MG63 (cell line): ENCODE measurements around the gene CEACAM1. TPM values are rescaled to one million over a fixed set of nuclear protein-coding genes. Genes with fewer than 3 reads are reported as not detected.
"Not testable (repeated sequence)": the region's sequence is repeated elsewhere in the genome, so short reads cannot be mapped to it uniquely, and the experiment has no call there.

Source experiments
- DNase-seq: peaks from one replicate; pipeline ENCODE4 v3.0.0-alpha.2; 2020
- H3K27me3 ChIP-seq: fragments of 250-450 bp; sonication (Bioruptor Pico); 2 replicates; pipeline ENCODE4 v1.5.1; 2020; ENCODE audit warnings: mild to moderate bottlenecking, moderate library complexity
- H3K36me3 ChIP-seq: fragments of 250-450 bp; sonication (Bioruptor Pico); 2 replicates; pipeline ENCODE4 v1.5.1; 2020; ENCODE audit warnings: mild to moderate bottlenecking, moderate library complexity
- H3K4me3 ChIP-seq: fragments of 250-450 bp; sonication (Bioruptor Pico); 2 replicates; pipeline ENCODE4 v1.5.1; 2020; ENCODE audit warnings: mild to moderate bottlenecking, moderate library complexity
- H3K9me3 ChIP-seq: fragments of 250-450 bp; sonication (Bioruptor Pico); 2 replicates; pipeline ENCODE4 v1.5.1; 2020; ENCODE audit warnings: mild to moderate bottlenecking, moderate library complexity
- total RNA-seq: library from RNA; depleted of rRNA; stranded (reverse); fragments of >200 nt; shearing (Covaris generic); gene quantifications from 2 replicates; pipeline ENCODE4 v1.2.3, GENCODE V29; 2014; ENCODE audit warnings: low replicate concordance; rRNA removed

The CEACAM1 gene
- total RNA-seq, 1 experiment from 2014 or later: not detected

DNA sequence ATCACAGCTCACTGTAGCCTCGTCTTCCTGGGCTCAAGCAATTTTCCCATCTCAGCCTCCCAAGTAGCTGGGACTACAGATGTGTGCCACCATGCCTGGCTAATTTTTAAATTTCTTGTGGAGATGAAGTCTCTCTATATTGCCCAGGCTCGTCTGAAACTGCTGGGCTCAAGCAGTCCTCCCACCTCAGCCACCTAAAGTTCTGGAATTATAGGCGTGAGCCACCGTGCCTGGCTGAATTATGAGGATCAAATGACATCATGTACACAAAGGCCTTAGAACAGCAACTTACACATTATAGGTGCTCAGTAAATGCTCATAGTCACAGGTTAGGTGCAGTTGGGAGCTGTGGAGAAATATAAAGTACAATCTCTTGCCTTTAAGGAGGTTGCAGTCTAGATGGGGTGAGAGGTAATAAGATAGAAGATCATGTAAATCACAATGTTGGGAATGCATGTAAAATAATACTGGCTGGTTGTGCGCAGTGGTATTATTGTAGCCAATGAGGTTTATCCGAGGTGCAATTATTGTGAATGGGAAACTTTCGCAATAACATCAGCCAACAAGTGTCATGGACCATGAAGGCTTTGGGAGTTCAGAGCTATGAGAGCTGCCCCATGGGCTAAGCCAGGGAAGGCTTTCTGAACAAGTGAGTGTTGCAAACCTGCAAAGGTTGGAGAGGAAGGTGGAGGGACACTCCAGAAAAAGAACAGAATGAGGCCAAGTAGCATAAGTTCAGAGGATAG is 55.7 kb downstream of the CEACAM1 start:
- H3K27me3 ChIP-seq: peaks cover 14% of the 10 kb centered on the region
- no peaks in the 10 kb centered on the region for H3K36me3 ChIP-seq

DNA sequence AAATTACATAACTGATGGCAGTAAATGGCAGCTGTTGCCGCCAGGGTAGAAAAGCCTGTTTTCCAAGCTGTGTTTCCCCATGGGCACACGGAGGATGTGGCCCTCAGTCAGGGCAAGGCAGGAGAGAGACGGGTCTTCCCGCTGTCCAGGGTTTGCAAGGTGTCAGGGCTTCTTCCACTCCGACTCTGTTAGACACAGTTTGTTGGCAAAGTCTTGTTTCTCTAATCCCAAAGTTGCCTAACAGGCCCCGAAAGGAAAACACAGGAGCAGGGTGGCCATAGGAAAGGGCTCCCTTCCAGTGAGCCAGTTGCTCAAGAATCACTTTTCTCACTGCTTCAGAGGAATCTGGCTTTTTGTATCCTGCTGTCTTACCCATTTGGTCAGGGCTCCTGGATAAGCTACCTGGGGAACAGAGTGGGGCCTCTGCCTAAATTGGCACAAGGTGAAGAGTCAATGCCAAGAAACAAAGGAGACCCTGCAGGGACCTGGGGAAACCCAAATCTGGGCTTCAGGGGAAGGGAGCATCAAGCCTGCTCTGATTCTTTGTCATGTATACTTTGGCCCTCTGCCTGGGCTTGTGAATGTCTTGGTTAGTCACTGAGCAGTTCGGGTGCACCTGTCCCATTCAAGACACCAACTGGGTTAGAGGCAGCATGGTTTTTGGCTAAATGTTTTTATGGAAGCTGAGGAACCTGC is 56.6 kb downstream of the CEACAM1 start:
- no peaks in the 10 kb centered on the region for H3K9me3 ChIP-seq
- no peaks in the 10 kb centered on the region for H3K36me3 ChIP-seq
- peak; percentile 45 for DNase-seq
- H3K4me3 ChIP-seq: no peak overlapping the region
- H3K27me3 ChIP-seq: peaks cover 14% of the 10 kb centered on the region

More for the DNA sequence above, 55.7 kb downstream of the CEACAM1 start:
- H3K9me3 ChIP-seq: no peaks in the 10 kb centered on the region
- no peak overlapping the region for H3K4me3 ChIP-seq
- no peak for DNase-seq

DNA sequence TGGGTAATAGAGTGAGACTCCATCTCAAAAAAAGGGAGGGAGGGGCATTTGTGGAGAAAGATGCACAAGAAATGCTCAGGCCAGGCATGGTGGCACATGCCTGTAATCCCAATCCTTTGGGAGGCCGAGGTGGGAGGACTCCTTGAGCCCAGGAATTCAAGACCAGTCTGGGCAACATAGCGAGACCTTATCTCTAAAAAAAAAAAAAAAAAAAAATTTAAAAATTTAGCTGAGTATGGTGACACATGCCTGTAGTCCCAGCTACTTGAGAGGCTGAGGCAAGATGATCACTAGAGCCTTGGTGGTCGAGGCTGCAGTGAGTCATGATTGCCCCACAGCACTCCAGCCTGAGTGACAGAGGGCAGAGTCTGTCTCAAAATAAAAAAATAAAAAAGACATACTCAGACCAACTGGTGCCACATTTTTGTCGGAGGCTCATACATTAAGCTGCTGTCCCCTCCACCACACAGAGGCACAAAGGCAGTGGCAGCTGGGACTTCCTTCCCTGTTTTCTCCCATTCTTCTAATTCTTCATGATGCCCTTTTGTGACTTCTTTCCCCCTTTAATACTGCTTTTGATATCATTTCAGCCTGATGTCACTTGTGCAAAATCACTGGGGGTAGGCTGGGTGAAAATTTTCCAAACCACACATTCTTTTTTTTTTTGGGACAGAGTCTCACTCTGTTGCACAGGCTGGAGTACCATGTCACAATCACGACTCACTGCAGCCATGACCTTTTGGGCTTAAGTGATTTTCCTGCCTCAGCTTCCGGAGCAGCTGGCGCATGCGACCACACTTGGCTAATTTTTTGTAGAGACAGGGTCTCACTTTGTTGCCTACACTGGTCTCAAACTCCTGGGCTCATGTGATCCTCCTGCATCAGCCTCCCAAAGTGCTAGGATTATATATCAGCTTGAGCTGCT is 58.7 kb downstream of the CEACAM1 start:
- H3K9me3 ChIP-seq: no peaks in the 10 kb centered on the region
- no peaks in the 10 kb centered on the region for H3K36me3 ChIP-seq
- peaks cover 10% of the 10 kb centered on the region for H3K27me3 ChIP-seq
- no peak overlapping the region for H3K4me3 ChIP-seq
- DNase-seq: peak; percentile 34

DNA sequence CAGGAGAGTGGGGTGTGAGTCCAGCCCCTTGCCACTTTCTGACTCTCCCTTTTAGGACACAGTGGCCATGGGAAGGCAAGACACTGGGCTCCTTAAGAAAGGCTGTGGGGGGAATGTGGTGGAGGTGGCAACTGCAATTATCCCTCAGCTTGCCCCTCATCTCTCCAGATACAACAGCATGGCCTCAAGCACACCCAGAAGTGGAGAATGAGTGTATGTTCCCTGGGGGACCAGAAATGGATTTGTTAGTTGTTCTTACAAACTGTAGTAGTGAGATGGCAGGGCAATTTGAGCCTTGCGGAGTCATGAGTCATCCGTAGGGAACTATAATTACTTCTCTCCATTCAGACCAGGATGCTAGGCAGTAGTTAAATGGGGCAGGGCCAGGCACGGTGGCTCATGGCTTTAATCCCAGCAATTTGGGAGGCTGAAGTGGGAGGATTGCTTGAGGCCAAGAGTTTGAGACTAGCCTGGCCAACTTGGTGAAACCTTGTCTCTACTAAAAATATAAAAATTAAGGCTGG is 59.9 kb downstream of the CEACAM1 start:
- Histone ChIP-seq H3K36me3 (no peaks in the 10 kb centered on the region), H3K4me3 (no peak overlapping the region), H3K27me3 (peaks cover 10% of the 10 kb centered on the region), H3K9me3 (no peaks in the 10 kb centered on the region)
- peak; percentile 81 for DNase-seq

DNA sequence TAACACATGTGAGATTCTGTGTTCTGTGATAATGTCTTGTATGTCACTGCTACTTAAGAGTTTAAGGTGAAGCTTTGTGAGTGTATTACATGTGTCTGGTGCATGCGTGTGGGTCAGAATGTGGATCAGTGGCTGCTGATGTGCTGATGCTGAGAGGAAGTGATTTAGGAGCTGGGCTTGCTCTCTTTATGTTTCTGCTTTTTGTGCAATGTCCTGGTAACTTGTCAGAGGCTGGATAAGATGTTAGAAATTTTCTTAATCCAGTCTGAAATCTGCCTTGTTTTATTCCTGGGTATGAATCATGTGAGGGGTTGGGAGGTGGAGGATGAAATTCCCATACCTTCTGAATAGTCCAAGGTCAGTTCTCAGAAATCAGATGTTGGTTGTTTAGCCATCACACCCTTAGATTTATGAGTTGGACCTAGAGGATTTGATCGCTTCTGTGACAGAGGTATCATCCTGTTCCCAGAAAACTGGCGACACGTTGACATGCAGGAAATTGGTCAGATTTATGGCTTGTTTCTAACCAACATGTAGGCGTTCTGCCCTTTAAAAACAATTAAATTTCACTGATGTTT is 61.0 kb downstream of the CEACAM1 start:
- Histone ChIP-seq H3K4me3 (no peak overlapping the region), H3K27me3 (peaks cover 6% of the 10 kb centered on the region), H3K36me3 (no peaks in the 10 kb centered on the region), H3K9me3 (no peaks in the 10 kb centered on the region)
- no peak for DNase-seq

DNA sequence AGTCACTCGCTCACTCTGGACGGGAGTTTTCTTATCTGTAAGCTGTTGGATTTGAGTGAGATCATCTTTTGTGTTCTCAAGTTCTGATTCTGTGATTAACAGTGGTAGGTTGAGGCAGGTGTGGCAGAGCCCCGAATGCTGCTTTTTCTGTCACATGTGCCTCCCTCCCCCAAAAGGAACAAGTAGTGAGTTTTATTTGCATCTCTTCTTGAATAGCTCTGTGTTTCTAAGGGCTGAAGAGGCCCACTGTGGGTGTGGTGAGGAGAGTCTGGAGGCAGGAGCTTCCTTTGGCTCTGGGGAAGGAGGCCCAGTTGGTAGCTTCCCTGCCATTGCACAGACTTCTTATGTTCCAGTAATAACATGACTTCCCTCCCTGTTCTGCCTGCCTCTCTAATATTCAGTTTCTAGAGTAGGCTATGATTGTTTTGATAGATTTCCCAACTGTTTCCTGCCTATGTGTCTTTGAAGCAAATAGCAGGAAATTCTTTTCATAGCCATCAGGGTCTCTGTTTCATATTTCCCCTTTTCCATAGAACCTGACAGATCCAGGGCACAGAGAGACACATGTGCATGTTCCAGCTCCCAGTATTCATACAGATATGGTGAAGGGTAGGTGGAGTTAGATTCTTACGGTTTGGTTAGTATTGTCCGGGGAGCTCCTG is 61.6 kb downstream of the CEACAM1 start:
- H3K9me3 ChIP-seq: no peaks in the 10 kb centered on the region
- peaks cover 6% of the 10 kb centered on the region for H3K27me3 ChIP-seq
- DNase-seq: no peak
- no peaks in the 10 kb centered on the region for H3K36me3 ChIP-seq
- H3K4me3 ChIP-seq: no peak overlapping the region

DNA sequence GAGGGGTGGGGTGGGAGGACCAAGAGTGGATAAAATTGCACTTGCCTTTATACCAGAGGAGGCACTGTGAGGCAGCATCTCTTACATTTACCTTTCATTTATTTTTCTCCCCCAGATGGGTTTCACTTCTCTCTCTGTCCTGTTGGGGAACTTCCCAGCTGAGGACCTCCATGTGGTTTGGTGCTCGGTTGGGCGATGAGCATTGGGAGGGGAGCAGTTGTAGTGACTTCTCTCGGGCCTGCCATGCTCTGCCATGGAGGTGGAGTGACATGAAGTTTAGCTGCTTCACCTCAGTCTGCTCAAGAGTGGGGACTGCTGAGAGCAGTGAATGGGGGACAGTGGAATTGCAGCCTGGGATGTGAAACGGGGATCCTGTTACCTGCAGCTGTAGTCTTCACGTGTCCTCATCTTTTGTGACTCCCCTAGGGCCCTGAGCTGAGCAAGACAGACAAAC is 62.4 kb downstream of the CEACAM1 start:
- DNase-seq: no peak
- H3K4me3 ChIP-seq: no peak overlapping the region
- H3K36me3 ChIP-seq: no peaks in the 10 kb centered on the region
- no peaks in the 10 kb centered on the region for H3K9me3 ChIP-seq
- no peaks in the 10 kb centered on the region for H3K27me3 ChIP-seq

DNA sequence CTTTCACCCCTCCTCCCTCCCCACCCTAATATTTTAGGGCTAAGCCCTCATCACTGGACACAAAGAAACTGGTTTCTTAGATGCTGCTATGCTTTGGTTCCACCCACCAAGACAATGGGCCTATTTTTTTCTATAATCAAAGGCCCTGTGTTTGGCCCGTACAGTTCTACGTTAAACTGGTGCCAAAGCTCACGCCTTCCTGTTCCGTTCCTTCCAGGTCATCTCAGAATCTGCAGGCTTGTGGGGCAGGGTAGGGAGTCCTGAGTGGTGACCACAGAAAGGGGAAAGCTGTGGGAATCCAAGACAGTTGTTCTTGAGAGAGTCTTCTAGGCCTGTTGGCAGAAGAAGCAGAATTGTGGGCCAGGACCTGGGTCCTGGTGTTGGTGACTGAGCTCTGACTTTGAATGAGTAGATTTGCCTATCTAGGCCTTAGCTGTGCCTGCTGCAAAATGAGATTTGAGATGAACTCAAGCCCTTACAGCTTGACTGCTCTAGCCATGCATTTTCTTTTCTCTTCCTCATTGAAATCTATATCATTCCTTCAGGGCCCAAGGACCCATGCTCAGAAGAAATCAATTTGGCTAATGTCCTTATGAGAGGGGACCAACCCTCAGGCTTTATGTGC is 66.5 kb downstream of the CEACAM1 start:
- no peak overlapping the region for H3K4me3 ChIP-seq

DNA sequence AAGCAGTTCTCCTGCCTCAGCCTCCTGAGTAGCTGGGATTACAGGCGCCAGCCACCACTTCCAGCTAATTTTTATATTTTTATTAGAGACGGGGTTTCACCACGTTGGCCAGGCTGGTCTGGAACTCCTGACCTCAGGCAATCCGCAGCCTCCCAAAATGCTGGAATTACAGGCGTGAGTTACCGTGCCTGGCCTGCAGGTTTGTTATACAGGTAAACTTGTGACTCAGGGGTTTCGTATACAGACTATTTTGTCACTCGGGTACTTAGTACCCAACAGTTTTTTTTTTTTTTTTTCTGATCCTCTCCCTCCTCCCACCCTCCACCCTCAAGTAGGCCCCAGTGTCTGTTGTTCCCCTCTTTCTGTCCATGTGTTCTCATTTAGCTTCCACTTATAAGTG is 67.0 kb downstream of the CEACAM1 start:
- H3K9me3 ChIP-seq, H3K4me3 ChIP-seq, H3K36me3 ChIP-seq, H3K27me3 ChIP-seq, DNase-seq: not testable (repeated sequence)

More for the DNA sequence above, 66.5 kb downstream of the CEACAM1 start:
- DNase-seq: no peak
- Histone ChIP-seq H3K27me3 (no peaks in the 10 kb centered on the region), H3K9me3 (peaks cover 5% of the 10 kb centered on the region; the same call in 1 of the 2 replicates), H3K36me3 (no peaks in the 10 kb centered on the region)

DNA sequence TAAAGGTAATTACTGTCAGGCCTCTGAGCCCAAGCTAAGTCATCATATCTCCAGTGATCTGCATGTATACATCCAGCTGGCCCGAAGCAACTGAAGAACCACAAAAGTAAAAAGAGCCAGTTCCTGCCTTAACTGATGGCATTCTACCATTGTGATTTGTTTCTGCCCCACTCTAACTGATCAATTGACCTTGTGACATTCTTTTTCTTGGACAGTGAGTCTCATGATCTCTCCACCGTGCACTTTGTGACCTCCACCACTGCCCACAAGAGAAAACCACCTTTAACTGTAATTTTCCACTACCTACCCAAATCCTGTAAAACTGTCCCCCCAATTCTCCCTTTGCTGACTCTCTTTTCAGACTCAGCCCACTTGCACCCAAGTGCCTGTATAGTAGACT is 68.4 kb downstream of the CEACAM1 start:
- Histone ChIP-seq H3K4me3 (no peak overlapping the region), H3K9me3 (peaks cover 5% of the 10 kb centered on the region; the same call in 1 of the 2 replicates), H3K36me3 (no peaks in the 10 kb centered on the region), H3K27me3 (peaks cover 2% of the 10 kb centered on the region; the same call in 1 of the 2 replicates)
- no peak for DNase-seq

Other genes starting within 250 kb of the CEACAM1 start
- gene PRR19, start 226.3 kb downstream of the CEACAM1 start, total RNA-seq: 0.13 and 0.76 TPM in 2 replicates
- 80.0 and 88.3 TPM in 2 replicates for gene PAFAH1B3, start 225.9 kb downstream of the CEACAM1 start, total RNA-seq
- 0.86 TPM in 1 of 2 replicates, not detected in the other for gene TMEM145, start 215.2 kb downstream of the CEACAM1 start, total RNA-seq
- gene MEGF8, start 202.8 kb downstream of the CEACAM1 start, total RNA-seq: 14.8 and 26.7 TPM in 2 replicates
- not detected in 2 replicates for gene CNFN, start 138.2 kb downstream of the CEACAM1 start, total RNA-seq
- gene LIPE, start 101.1 kb downstream of the CEACAM1 start, total RNA-seq: not detected in 2 replicates
- gene CXCL17, start 85.5 kb downstream of the CEACAM1 start, total RNA-seq: not detected in 2 replicates
- not detected in 2 replicates for gene CEACAM8, start 66.4 kb upstream of the CEACAM1 start, total RNA-seq
- not detected in 2 replicates for gene PSG3, start 212.0 kb upstream of the CEACAM1 start, total RNA-seq
- not detected in 2 replicates for gene PSG8, start 237.2 kb upstream of the CEACAM1 start, total RNA-seq